Measurements from ENCODE around the gene PARD3.

DNA sequence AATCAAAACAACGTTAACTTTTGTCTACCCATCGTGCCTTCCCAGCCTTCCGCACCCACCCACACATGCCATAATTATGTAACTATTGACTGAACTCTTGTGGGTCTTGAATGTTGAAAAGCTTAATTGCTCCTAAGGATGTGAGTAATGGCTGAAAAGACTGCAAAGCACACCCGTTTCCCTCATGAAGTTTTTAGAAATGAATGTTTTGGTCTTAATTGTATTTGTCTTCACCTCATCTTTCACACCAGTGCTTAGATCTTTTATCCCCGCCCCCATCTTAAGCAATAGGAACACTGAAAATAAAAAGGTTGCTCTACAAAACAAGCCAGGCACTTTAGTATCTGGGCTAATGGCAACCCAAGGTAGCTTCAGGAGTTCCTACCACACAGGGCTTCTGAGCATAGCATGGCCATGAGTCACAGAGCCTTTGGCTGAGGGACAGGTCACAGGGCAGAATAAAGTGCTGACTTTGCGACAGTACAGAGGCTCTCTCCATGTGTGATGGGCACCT, 690.5 kb downstream of the PARD3 start:
- TF ChIP-seq, protein P1, sequence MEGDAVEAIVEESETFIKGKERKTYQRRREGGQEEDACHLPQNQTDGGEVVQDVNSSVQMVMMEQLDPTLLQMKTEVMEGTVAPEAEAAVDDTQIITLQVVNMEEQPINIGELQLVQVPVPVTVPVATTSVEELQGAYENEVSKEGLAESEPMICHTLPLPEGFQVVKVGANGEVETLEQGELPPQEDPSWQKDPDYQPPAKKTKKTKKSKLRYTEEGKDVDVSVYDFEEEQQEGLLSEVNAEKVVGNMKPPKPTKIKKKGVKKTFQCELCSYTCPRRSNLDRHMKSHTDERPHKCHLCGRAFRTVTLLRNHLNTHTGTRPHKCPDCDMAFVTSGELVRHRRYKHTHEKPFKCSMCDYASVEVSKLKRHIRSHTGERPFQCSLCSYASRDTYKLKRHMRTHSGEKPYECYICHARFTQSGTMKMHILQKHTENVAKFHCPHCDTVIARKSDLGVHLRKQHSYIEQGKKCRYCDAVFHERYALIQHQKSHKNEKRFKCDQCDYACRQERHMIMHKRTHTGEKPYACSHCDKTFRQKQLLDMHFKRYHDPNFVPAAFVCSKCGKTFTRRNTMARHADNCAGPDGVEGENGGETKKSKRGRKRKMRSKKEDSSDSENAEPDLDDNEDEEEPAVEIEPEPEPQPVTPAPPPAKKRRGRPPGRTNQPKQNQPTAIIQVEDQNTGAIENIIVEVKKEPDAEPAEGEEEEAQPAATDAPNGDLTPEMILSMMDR (IDR thresholded peaks at IDR 0.05): no peak
- no peak for TF ChIP-seq POLR2A (IDR thresholded peaks at IDR 0.05)

All from Peyer's patch (tissue), 4 donors.